PC-9 (cell line): ENCODE measurements around the gene DNAJC5.

ENCODE experiments used
- EZH2 ChIP-seq: fragments of 200-600 bp; sonication (generic); IDR thresholded peaks from 2 replicates; pipeline ENCODE4 v1.8.0; 2017; ENCODE audit warnings: antibody characterized with exemption, low read depth
- TF ChIP-seq, protein P1 (sequence below): fragments of 200-600 bp; sonication (generic); conservative IDR thresholded peaks from 2 replicates; pipeline ENCODE4 v1.6.1; 2017; ENCODE audit warnings: mixed run types, antibody characterized with exemption, mild to moderate bottlenecking, moderate library complexity

DNA sequence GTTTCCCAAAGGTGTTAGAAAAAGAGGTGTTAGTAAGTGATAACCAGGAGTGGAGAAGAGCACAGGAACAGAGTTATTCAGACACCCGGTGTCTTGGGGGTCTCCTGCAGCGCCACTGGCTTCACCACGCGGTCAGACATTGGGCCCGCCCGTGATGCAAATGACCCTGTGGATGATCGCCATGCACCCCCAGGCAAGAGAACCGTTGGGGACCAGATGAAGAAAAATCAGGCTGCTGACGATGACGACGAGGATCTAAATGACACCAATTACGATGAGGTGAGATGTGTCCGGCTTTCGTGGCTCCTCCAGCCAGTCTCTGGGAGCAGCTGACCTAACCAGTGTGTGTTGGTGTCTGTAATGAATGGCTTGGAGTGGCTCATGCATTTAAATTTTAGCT, 88.0 kb downstream of the DNAJC5 start:
- TF ChIP-seq, protein P1, sequence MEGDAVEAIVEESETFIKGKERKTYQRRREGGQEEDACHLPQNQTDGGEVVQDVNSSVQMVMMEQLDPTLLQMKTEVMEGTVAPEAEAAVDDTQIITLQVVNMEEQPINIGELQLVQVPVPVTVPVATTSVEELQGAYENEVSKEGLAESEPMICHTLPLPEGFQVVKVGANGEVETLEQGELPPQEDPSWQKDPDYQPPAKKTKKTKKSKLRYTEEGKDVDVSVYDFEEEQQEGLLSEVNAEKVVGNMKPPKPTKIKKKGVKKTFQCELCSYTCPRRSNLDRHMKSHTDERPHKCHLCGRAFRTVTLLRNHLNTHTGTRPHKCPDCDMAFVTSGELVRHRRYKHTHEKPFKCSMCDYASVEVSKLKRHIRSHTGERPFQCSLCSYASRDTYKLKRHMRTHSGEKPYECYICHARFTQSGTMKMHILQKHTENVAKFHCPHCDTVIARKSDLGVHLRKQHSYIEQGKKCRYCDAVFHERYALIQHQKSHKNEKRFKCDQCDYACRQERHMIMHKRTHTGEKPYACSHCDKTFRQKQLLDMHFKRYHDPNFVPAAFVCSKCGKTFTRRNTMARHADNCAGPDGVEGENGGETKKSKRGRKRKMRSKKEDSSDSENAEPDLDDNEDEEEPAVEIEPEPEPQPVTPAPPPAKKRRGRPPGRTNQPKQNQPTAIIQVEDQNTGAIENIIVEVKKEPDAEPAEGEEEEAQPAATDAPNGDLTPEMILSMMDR: no peak
- TF ChIP-seq EZH2: no peak
